Activated T-helper 17 cell treated with anti-CD3 and anti-CD28 coated beads, Interleukin-2, amount 50 U/mL, for 72 hours (primary cell): Measurements from ENCODE around the gene MYL11. TPM values are rescaled to one million over a fixed set of nuclear protein-coding genes. Genes with fewer than 3 reads are reported as not detected.

Experiments
- total RNA-seq, 2 donors: library from RNA; stranded (reverse); gene quantifications; one replicate each; pipeline ENCODE4 v1.2.3, GENCODE V29; 2022

The MYL11 gene
- total RNA-seq, 2 donors from 2014 or later = 1.6 TPM; not detected in 1

Other genes starting within 250 kb of the MYL11 start
- gene CORO1A, start 191.2 kb upstream of the MYL11 start, total RNA-seq = 1,000 to 10,000 TPM in 1 of 2 donors, 100 to 1,000 TPM in 1; 649 to 1,196 TPM
- gene BOLA2B, start 181.1 kb upstream of the MYL11 start, total RNA-seq = 100 to 1,000 TPM; 100 to 267 TPM
- 10 to 100 TPM; 34.1 to 69.0 TPM for gene SLX1A, start 180.9 kb upstream of the MYL11 start, total RNA-seq
- 10 to 100 TPM; 30.9 to 39.5 TPM for gene SULT1A3, start 175.5 kb upstream of the MYL11 start, total RNA-seq
- gene NPIPB13, start 126.3 kb upstream of the MYL11 start, total RNA-seq = 10 to 100 TPM; 16.1 to 25.1 TPM
- 10 to 100 TPM; 51.0 to 69.9 TPM for gene CD2BP2, start 19.5 kb upstream of the MYL11 start, total RNA-seq
- 10 to 100 TPM; 49.7 to 64.2 TPM for gene TBC1D10B, start 4.3 kb upstream of the MYL11 start, total RNA-seq
- gene SEPTIN1, start 7.8 kb downstream of the MYL11 start, total RNA-seq = 100 to 1,000 TPM; 198 to 216 TPM
- gene ZNF48, start 20.6 kb downstream of the MYL11 start, total RNA-seq = 10 to 100 TPM; 10.2 to 10.5 TPM
- 1 to 10 TPM; 5.1 to 5.2 TPM for gene ZNF771, start 32.8 kb downstream of the MYL11 start, total RNA-seq
- 100 to 1,000 TPM in 1 of 2 donors, 10 to 100 TPM in 1; 60.9 to 173 TPM for gene DCTPP1, start 55.2 kb downstream of the MYL11 start, total RNA-seq
- 10 to 100 TPM; 48.9 to 79.1 TPM for gene SEPHS2, start 71.1 kb downstream of the MYL11 start, total RNA-seq
- 100 to 1,000 TPM; 319 to 344 TPM for gene ITGAL, start 97.9 kb downstream of the MYL11 start, total RNA-seq
- gene ZNF768, start 151.8 kb downstream of the MYL11 start, total RNA-seq = 1 to 10 TPM; 3.7 to 5.3 TPM
- gene ZNF747, start 160.1 kb downstream of the MYL11 start, total RNA-seq = 10 to 100 TPM in 1 of 2 donors, 1 to 10 TPM in 1; 6.9 to 12.9 TPM
- gene ZNF764, start 183.6 kb downstream of the MYL11 start, total RNA-seq = 10 to 100 TPM; 13.8 to 14.1 TPM
- gene ZNF688, start 196.9 kb downstream of the MYL11 start, total RNA-seq = 1 to 10 TPM; 7.3 to 9.7 TPM
- gene ZNF785, start 210.9 kb downstream of the MYL11 start, total RNA-seq = 10 to 100 TPM; 10.5 to 15.5 TPM
- gene ZNF689, start 235.6 kb downstream of the MYL11 start, total RNA-seq = 10 to 100 TPM in 1 of 2 donors, 1 to 10 TPM in 1; 5.9 to 12.1 TPM